H9 (cell line): ENCODE measurements around the gene ROR1. TPM values are rescaled to one million over a fixed set of nuclear protein-coding genes. Genes with fewer than 3 reads are reported as not detected.

Experiments used
- DNase-seq: peaks from one replicate; pipeline ENCODE4 v3.0.0-alpha.2; 2017
- H2AFZ ChIP-seq: one replicate; pipeline ENCODE4 v1.6.1; 2013; ENCODE audit warnings: mild to moderate bottlenecking, low read length, control low read depth, moderate library complexity
- H2AK5ac ChIP-seq: 2 replicates; pipeline ENCODE4 v1.6.1; 2013; ENCODE audit warnings: low read length, control low read depth, mixed read lengths; ENCODE audit not compliant: insufficient read length
- H2BK120ac ChIP-seq: one replicate; pipeline ENCODE4 v1.6.1; 2013; ENCODE audit warnings: low read depth, mild to moderate bottlenecking, low read length, control low read depth, inconsistent platforms; ENCODE audit not compliant: poor library complexity, severe bottlenecking
- H2BK12ac ChIP-seq: 2 replicates; pipeline ENCODE4 v1.6.1; 2013; ENCODE audit warnings: low read length, control low read depth, mixed read lengths, low read depth; ENCODE audit not compliant: insufficient read length
- H2BK15ac ChIP-seq: 2 replicates; pipeline ENCODE4 v1.6.1; 2013; ENCODE audit warnings: low read depth, low read length, control low read depth
- H2BK20ac ChIP-seq: one replicate; pipeline ENCODE4 v1.6.1; 2013; ENCODE audit warnings: low read depth, mild to moderate bottlenecking, low read length, control low read depth, inconsistent platforms; ENCODE audit not compliant: poor library complexity, severe bottlenecking
- H2BK5ac ChIP-seq: 2 replicates; pipeline ENCODE4 v1.6.1; 2013; ENCODE audit warnings: low read length, control low read depth, mixed read lengths; ENCODE audit not compliant: insufficient read length
- H3K14ac ChIP-seq: 2 replicates; pipeline ENCODE4 v1.6.1; 2013; ENCODE audit warnings: low read length, control low read depth; ENCODE audit not compliant: insufficient read depth
- H3K18ac ChIP-seq: 2 replicates; pipeline ENCODE4 v1.6.1; 2013; ENCODE audit warnings: low read depth, mild to moderate bottlenecking, mixed read lengths, low read length, control low read depth; ENCODE audit not compliant: insufficient read length
- H3K23ac ChIP-seq: 2 replicates; pipeline ENCODE4 v1.6.1; 2013; ENCODE audit warnings: low read length, control low read depth, mixed read lengths, low read depth; ENCODE audit not compliant: insufficient read length
- H3K23me2 ChIP-seq: 2 replicates; pipeline ENCODE4 v1.6.1; 2013; ENCODE audit warnings: low read depth, mild to moderate bottlenecking, mixed read lengths, low read length, control low read depth; ENCODE audit not compliant: insufficient read length, poor library complexity, severe bottlenecking
- H3K27ac ChIP-seq: 2 replicates; pipeline ENCODE4 v1.5.1; 2013; ENCODE audit warnings: low read length, control low read depth, mixed read lengths, low read depth; ENCODE audit not compliant: insufficient read length
- H3K27me3 ChIP-seq: 2 replicates; pipeline ENCODE4 v1.6.1; 2013; ENCODE audit warnings: low read length, control low read depth, inconsistent platforms; ENCODE audit not compliant: insufficient read depth
- H3K4ac ChIP-seq: 2 replicates; pipeline ENCODE4 v1.6.1; 2013; ENCODE audit warnings: low read depth, mild to moderate bottlenecking, control low read depth, inconsistent platforms, low read length, moderate library complexity
- H3K4me1 ChIP-seq: 2 replicates; pipeline ENCODE4 v1.6.1; 2013; ENCODE audit warnings: low read length, control low read depth, inconsistent platforms; ENCODE audit not compliant: insufficient read depth
- H3K4me2 ChIP-seq: 2 replicates; pipeline ENCODE4 v1.6.1; 2013; ENCODE audit warnings: low read length, control low read depth, mixed read lengths; ENCODE audit not compliant: insufficient read length, insufficient read depth
- H3K56ac ChIP-seq: 2 replicates; pipeline ENCODE4 v1.6.1; 2013; ENCODE audit warnings: low read depth, mild to moderate bottlenecking, mixed read lengths, low read length, control low read depth; ENCODE audit not compliant: insufficient read length
- H3K79me1 ChIP-seq: 2 replicates; pipeline ENCODE4 v1.6.1; 2013; ENCODE audit warnings: low read depth, mild to moderate bottlenecking, moderate library complexity, low read length, control low read depth, inconsistent platforms; ENCODE audit not compliant: insufficient read depth, poor library complexity, severe bottlenecking
- H3K79me2 ChIP-seq: 2 replicates; pipeline ENCODE4 v1.6.1; 2013; ENCODE audit warnings: low read length, control low read depth, inconsistent platforms; ENCODE audit not compliant: insufficient read depth
- H3K9ac ChIP-seq: 2 replicates; pipeline ENCODE4 v1.6.1; 2013; ENCODE audit warnings: low read length, control low read depth, mixed read lengths; ENCODE audit not compliant: insufficient read length; ENCODE audit errors: extremely low read depth
- H3K9me3 ChIP-seq: one replicate; pipeline ENCODE4 v1.6.1; 2013; ENCODE audit warnings: low read depth, low read length, inconsistent platforms; ENCODE audit not compliant: control insufficient read depth
- H3T11ph ChIP-seq: one replicate; pipeline ENCODE4 v1.6.1; 2013; ENCODE audit warnings: mild to moderate bottlenecking, low read length, control low read depth, inconsistent platforms
- H4K20me1 ChIP-seq: one replicate; pipeline ENCODE4 v1.6.1; 2013; ENCODE audit not compliant: control insufficient read depth, insufficient read length, insufficient read depth
- H4K5ac ChIP-seq: 2 replicates; pipeline ENCODE4 v1.6.1; 2013; ENCODE audit warnings: low read depth, mild to moderate bottlenecking, mixed read lengths, low read length, control low read depth; ENCODE audit not compliant: insufficient read length
- H4K8ac ChIP-seq: replicated peaks from 2 replicates; pipeline ENCODE4 v1.6.1; 2013; ENCODE audit warnings: low read length, control low read depth, mixed read lengths, low read depth; ENCODE audit not compliant: insufficient read length
- H4K91ac ChIP-seq: 2 replicates; pipeline ENCODE4 v1.6.1; 2013; ENCODE audit warnings: low read depth, mild to moderate bottlenecking, moderate library complexity, mixed read lengths, low read length, control low read depth; ENCODE audit not compliant: insufficient read length
- H3K27ac Mint-ChIP-seq, 3 experiments: 2 replicates in 2 of 3; 3 replicates in 1 of 3; pipeline ENCODE4 v1.8.0; 2020 to 2021; ENCODE audit warnings: mixed read lengths in 3 of 3, mild to moderate bottlenecking in 1 of 3, moderate library complexity in 1 of 3
- H3K27me3 Mint-ChIP-seq: 2 replicates; pipeline ENCODE4 v1.8.0; 2021; ENCODE audit warnings: low read depth, mild to moderate bottlenecking, moderate library complexity, mixed read lengths
- H3K36me3 Mint-ChIP-seq, 3 experiments: 2 replicates in 2 of 3; 3 replicates in 1 of 3; pipeline ENCODE4 v1.8.0; 2020 to 2021; ENCODE audit warnings: low read depth in 3 of 3, mixed read lengths in 3 of 3; ENCODE audit not compliant: insufficient read depth in 1 of 3
- H3K4me1 Mint-ChIP-seq, 2 experiments: 2 replicates each; pipeline ENCODE4 v1.8.0; 2020; ENCODE audit warnings: mixed read lengths in 2 of 2
- H3K4me3 Mint-ChIP-seq, 2 experiments: 2 replicates in 1 of 2; 3 replicates in 1 of 2; pipeline ENCODE4 v1.8.0; 2020 to 2021; ENCODE audit warnings: mild to moderate bottlenecking in 2 of 2, mixed read lengths in 2 of 2, moderate library complexity in 1 of 2
- H3K9me3 Mint-ChIP-seq, 2 experiments: 2 replicates in 1 of 2; 3 replicates in 1 of 2; pipeline ENCODE4 v1.8.0; 2020; ENCODE audit warnings: mild to moderate bottlenecking in 2 of 2, mixed read lengths in 2 of 2, moderate library complexity in 1 of 2
- WGBS: extraction: QIAGEN DNeasy Blood & Tissue Kit; methylation state at CpG from one replicate; pipeline ENCODE4 v1.1.7; 2013; ENCODE audit warnings: missing lambda C conversion rate, low lambda C conversion rate, mixed read lengths; ENCODE audit not compliant: insufficient read length; ENCODE audit errors: extremely low coverage; 5-methylcytosine and 5-hydroxymethylcytosine counted together
- total RNA-seq: library from RNA; stranded (reverse); gene quantifications from 2 replicates; pipeline ENCODE4 v1.2.1, GENCODE V29; 2021
- TF ChIP-seq, protein P1 (sequence below): fragments of 200-600 bp; sonication (generic); conservative IDR thresholded peaks from 3 replicates; pipeline ENCODE4 v1.8.0; 2021; ENCODE audit warnings: antibody characterized with exemption, mild to moderate bottlenecking

ROR1 gene
- total RNA-seq, 1 experiment from 2014 or later, result 75.9 TPM

DNA sequence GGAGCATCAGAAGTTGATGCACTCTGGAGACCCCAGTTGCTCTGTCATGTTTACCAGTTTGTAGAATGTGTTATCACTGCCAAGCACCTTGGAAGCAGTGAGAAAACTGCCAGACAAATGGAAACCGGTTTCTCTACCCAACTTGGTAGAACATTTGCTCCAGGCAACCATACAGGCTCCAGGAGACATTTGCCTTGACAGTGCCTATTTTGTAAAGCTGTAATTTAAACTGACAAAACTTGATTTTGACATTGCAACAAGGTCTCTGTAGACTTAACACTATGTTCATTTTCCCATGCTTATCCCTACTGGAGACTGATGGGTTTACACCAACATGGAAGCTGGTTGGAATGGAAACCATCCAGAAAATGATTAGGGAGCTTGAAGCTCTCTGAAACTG lies 97.6 kb downstream of the ROR1 start:
- H3K4me3 Mint-ChIP-seq, result no peak overlapping the region
- no peaks in the 10 kb centered on the region; a peak in 1 of 5 replicates for H3K9me3 Mint-ChIP-seq
- Histone ChIP-seq H3K14ac (no peak overlapping the region), H3K27ac (no peak overlapping the region), H3K79me2 (peaks cover 35% of the 10 kb centered on the region), H2AFZ (no peak overlapping the region), H3K4ac (no peak overlapping the region), H3K27me3 (no peaks in the 10 kb centered on the region), H4K5ac (no peak overlapping the region), H3K23ac (no peak overlapping the region), H3K79me1 (peaks cover 19% of the 10 kb centered on the region), H4K20me1 (no peaks in the 10 kb centered on the region), H2BK20ac (no peak overlapping the region), H3K9ac (no peak overlapping the region), H2BK5ac (no peak overlapping the region), H2BK120ac (no peak overlapping the region), H3T11ph (no peak overlapping the region), H3K4me2 (no peak overlapping the region), H4K8ac (no peak overlapping the region), H4K91ac (no peak overlapping the region), H2BK12ac (no peak overlapping the region), H3K56ac (no peak overlapping the region), H3K9me3 (no peaks in the 10 kb centered on the region), H3K23me2 (no peaks in the 10 kb centered on the region), H3K4me1 (peaks cover 23% of the 10 kb centered on the region), H2AK5ac (no peak overlapping the region), H3K18ac (no peak overlapping the region), H2BK15ac (no peak overlapping the region)
- TF ChIP-seq, protein P1, sequence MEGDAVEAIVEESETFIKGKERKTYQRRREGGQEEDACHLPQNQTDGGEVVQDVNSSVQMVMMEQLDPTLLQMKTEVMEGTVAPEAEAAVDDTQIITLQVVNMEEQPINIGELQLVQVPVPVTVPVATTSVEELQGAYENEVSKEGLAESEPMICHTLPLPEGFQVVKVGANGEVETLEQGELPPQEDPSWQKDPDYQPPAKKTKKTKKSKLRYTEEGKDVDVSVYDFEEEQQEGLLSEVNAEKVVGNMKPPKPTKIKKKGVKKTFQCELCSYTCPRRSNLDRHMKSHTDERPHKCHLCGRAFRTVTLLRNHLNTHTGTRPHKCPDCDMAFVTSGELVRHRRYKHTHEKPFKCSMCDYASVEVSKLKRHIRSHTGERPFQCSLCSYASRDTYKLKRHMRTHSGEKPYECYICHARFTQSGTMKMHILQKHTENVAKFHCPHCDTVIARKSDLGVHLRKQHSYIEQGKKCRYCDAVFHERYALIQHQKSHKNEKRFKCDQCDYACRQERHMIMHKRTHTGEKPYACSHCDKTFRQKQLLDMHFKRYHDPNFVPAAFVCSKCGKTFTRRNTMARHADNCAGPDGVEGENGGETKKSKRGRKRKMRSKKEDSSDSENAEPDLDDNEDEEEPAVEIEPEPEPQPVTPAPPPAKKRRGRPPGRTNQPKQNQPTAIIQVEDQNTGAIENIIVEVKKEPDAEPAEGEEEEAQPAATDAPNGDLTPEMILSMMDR, result no peak; the same call in 1 of the 3 replicates
- DNase-seq, result no peak
- H3K36me3 Mint-ChIP-seq, result no peaks in the 10 kb centered on the region; a peak in 1 of 7 replicates
- no peaks in the 10 kb centered on the region for H3K27me3 Mint-ChIP-seq
- peaks cover 59 to 77% of the 10 kb centered on the region in 2 experiments for H3K4me1 Mint-ChIP-seq
- no CpG with 5 or more reads among the region's 1 CpG for WGBS
- H3K27ac Mint-ChIP-seq, result no peak overlapping the region
